SK-N-SH (cell line): Measurements from ENCODE around the gene TYK2. TPM values are rescaled to one million over a fixed set of nuclear protein-coding genes. Genes with fewer than 3 reads are reported as not detected.
"Not testable (repeated sequence)": the region's sequence is repeated elsewhere in the genome, so short reads cannot be mapped to it uniquely, and the experiment has no call there.

Experiments
- CTCF ChIA-PET: fragments of 300-600, 350-600 bp; formaldehyde crosslinking; extraction: SDS; loops from one replicate; lab custom pipeline; 2021; lab: Yijun Ruan, JAX
- POLR2A ChIA-PET: fragments of 350-600 bp; sonication (Branson Sonifier 250); formaldehyde crosslinking; extraction: SDS; loops from one replicate; lab custom pipeline; 2020; ENCODE audit warnings: antibody characterized with exemption, inconsistent platforms; lab: Yijun Ruan, JAX
- DNase-seq: peaks from one replicate; pipeline ENCODE4 v3.0.0; 2012
- H2AFZ ChIP-seq: fragments of 200-600 bp; sonication (generic); 2 replicates; pipeline ENCODE4 v1.8.1; 2016; ENCODE audit warnings: antibody characterized with exemption, mild to moderate bottlenecking, low read depth
- H3F3A ChIP-seq: fragments of 200-600 bp; sonication (generic); replicated peaks from 2 replicates; pipeline ENCODE3; 2016; ENCODE audit warnings: antibody characterized with exemption, mild to moderate bottlenecking; ENCODE audit not compliant: insufficient read depth
- H3K27ac ChIP-seq, 2 experiments: fragments of 200-500 bp in 1 of 2; fragments of 200-600 bp in 1 of 2; sonication (Bioruptor generic) in 1 of 2; sonication (generic), shearing (Covaris generic) in 1 of 2; 2 replicates each; pipeline versions ENCODE4 v1.5.1 to v1.6.1; 2014 to 2016; ENCODE audit warnings: low read depth in 2 of 2, inconsistent platforms in 1 of 2, low read length in 1 of 2, mild to moderate bottlenecking in 1 of 2, mixed read lengths in 1 of 2
- H3K27me3 ChIP-seq: fragments of 200-600 bp; sonication (generic), shearing (Covaris generic); 2 replicates; pipeline ENCODE4 v1.6.1; 2016; ENCODE audit warnings: mixed run types; ENCODE audit not compliant: insufficient read depth
- H3K36me3 ChIP-seq, 2 experiments: fragments of 200-500 bp in 1 of 2; fragments of 200-600 bp in 1 of 2; sonication (Bioruptor generic) in 1 of 2; sonication (generic) in 1 of 2; replicated peaks in 1 of 2; 2 replicates each; pipeline versions ENCODE3 to v1.5.1; 2014 to 2016; ENCODE audit warnings: low read length in 1 of 2, mild to moderate bottlenecking in 1 of 2; ENCODE audit not compliant: insufficient read depth in 2 of 2, control insufficient read depth in 1 of 2
- H3K4me1 ChIP-seq, 2 experiments: fragments of 200-500 bp in 1 of 2; fragments of 200-600 bp in 1 of 2; sonication (Bioruptor generic) in 1 of 2; sonication (generic), shearing (Covaris generic) in 1 of 2; 2 replicates each; pipeline versions ENCODE4 v1.5.1 to v1.6.1; 2014 to 2016; ENCODE audit warnings: low read depth in 1 of 2, low read length in 1 of 2, mixed run types in 1 of 2; ENCODE audit not compliant: insufficient read depth in 2 of 2, control insufficient read depth in 1 of 2
- H3K4me2 ChIP-seq: fragments of 200-600 bp; sonication (generic), shearing (Covaris generic); 2 replicates; pipeline ENCODE4 v1.6.1; 2017; ENCODE audit warnings: mixed run types
- H3K4me3 ChIP-seq, 2 experiments: fragments of 200-500 bp in 1 of 2; fragments of 200-600 bp in 1 of 2; sonication (Bioruptor generic) in 1 of 2; sonication (generic), shearing (Covaris generic) in 1 of 2; 2 replicates each; pipeline versions ENCODE4 v1.5.1 to v1.8.1; 2014 to 2016; ENCODE audit warnings: low read depth in 2 of 2, inconsistent platforms in 1 of 2, low read length in 1 of 2, mild to moderate bottlenecking in 1 of 2, mixed read lengths in 1 of 2, moderate library complexity in 1 of 2
- H3K79me2 ChIP-seq: fragments of 200-600 bp; sonication (generic); 2 replicates; pipeline ENCODE4 v1.8.1; 2017; ENCODE audit warnings: mild to moderate bottlenecking; ENCODE audit not compliant: insufficient read depth
- H3K9ac ChIP-seq: fragments of 200-600 bp; sonication (generic); 2 replicates; pipeline ENCODE4 v1.6.1; 2017; ENCODE audit warnings: mixed run types
- H3K9me2 ChIP-seq: fragments of 200-600 bp; sonication (generic); 2 replicates; pipeline ENCODE4 v1.6.1; 2017; ENCODE audit warnings: mixed run types
- H3K9me3 ChIP-seq: fragments of 200-600 bp; sonication (generic); 2 replicates; pipeline ENCODE4 v1.6.1; 2017; ENCODE audit warnings: mixed run types, mild to moderate bottlenecking, moderate library complexity
- H4K20me1 ChIP-seq: fragments of 200-600 bp; sonication (generic); 2 replicates; pipeline ENCODE4 v1.6.1; 2017; ENCODE audit warnings: mild to moderate bottlenecking, mixed run types; ENCODE audit not compliant: insufficient read depth
- CHD2 ChIP-seq: fragments of 150-350 bp; IDR thresholded peaks from 2 replicates; pipeline ENCODE4 v1.6.1; 2018; ENCODE audit warnings: low read length; ENCODE audit not compliant: partially characterized antibody
- EP300 ChIP-seq, 2 experiments: IDR thresholded peaks; 2 replicates each; pipeline versions ENCODE4 v1.4.0 to v1.6.1; 2012; ENCODE audit warnings: borderline replicate concordance in 1 of 2, low read depth in 1 of 2, low read length in 1 of 2
- EZH2phosphoT487 ChIP-seq: fragments of 200-600 bp; sonication (generic); IDR thresholded peaks from 2 replicates; pipeline ENCODE4 v1.6.1; 2017; ENCODE audit warnings: low read depth, mixed run types, mild to moderate bottlenecking, antibody characterized with exemption, moderate library complexity, borderline replicate concordance
- FOXM1 ChIP-seq: IDR thresholded peaks from 2 replicates; pipeline ENCODE4 v1.4.0; 2012; ENCODE audit warnings: low read depth, mild to moderate bottlenecking
- GABPA ChIP-seq: IDR thresholded peaks from 2 replicates; pipeline ENCODE4 v1.4.0; 2012; ENCODE audit warnings: low read depth, mild to moderate bottlenecking
- GATA2 ChIP-seq: sonication (generic); formaldehyde crosslinking; IDR thresholded peaks from 2 replicates; pipeline ENCODE4 v1.5.0; 2020; ENCODE audit warnings: mild to moderate bottlenecking, missing genetic modification reagents
- JUND ChIP-seq: IDR thresholded peaks from 2 replicates; pipeline ENCODE4 v1.4.0; 2012
- MEF2A ChIP-seq: IDR thresholded peaks from 2 replicates; pipeline ENCODE4 v1.4.0; 2012; ENCODE audit warnings: low read depth, borderline replicate concordance
- MXI1 ChIP-seq: IDR thresholded peaks from 2 replicates; pipeline ENCODE4 v1.6.1; 2012; ENCODE audit warnings: mild to moderate bottlenecking, low read depth, low read length, improper control_type of control experiment
- POLR2AphosphoS5 ChIP-seq: IDR thresholded peaks from 2 replicates; pipeline ENCODE4 v1.6.1; 2012; ENCODE audit warnings: low read depth, low read length
- RXRA ChIP-seq: IDR thresholded peaks from 2 replicates; pipeline ENCODE4 v1.4.0; 2012; ENCODE audit warnings: low read depth, mild to moderate bottlenecking, borderline replicate concordance
- SMC3 ChIP-seq: IDR thresholded peaks from 2 replicates; pipeline ENCODE4 v1.6.1; 2012; ENCODE audit warnings: low read depth, low read length, improper control_type of control experiment
- TAF1 ChIP-seq: IDR thresholded peaks from 2 replicates; pipeline ENCODE4 v1.6.1; 2012; ENCODE audit warnings: low read depth, mild to moderate bottlenecking, low read length, moderate library complexity, borderline replicate concordance
- TEAD4 ChIP-seq: IDR thresholded peaks from 2 replicates; pipeline ENCODE4 v1.4.0; 2012; ENCODE audit warnings: mild to moderate bottlenecking, borderline replicate concordance; ENCODE audit not compliant: insufficient read depth
- YY1 ChIP-seq: IDR thresholded peaks from 2 replicates; pipeline ENCODE4 v1.4.0; 2012; ENCODE audit warnings: low read depth, mild to moderate bottlenecking
- WGBS: methylation state at CpG from one replicate; pipeline ENCODE4 v1.1.6; 2017; ENCODE audit warnings: low lambda C conversion rate; 5-methylcytosine and 5-hydroxymethylcytosine counted together
- polyA plus RNA-seq, 3 experiments: library from polyadenylated mRNA; depleted of rRNA; stranded (reverse); fragments of >200 nt; gene quantifications; 2 replicates each; pipeline ENCODE4 v1.2.3, GENCODE V29; 2012
- TF ChIP-seq, protein P1 (sequence below): IDR thresholded peaks from 2 replicates; pipeline ENCODE4; 2012
- TF ChIP-seq, protein P2 (sequence below): IDR thresholded peaks from 2 replicates; pipeline ENCODE4 v1.6.1; 2012; ENCODE audit warnings: mild to moderate bottlenecking, low read depth, low read length, moderate library complexity

Gene TYK2
- polyA plus RNA-seq, 1 of the 3 experiments (the other 2 are of a cell fraction), result 44.6 TPM

DNA sequence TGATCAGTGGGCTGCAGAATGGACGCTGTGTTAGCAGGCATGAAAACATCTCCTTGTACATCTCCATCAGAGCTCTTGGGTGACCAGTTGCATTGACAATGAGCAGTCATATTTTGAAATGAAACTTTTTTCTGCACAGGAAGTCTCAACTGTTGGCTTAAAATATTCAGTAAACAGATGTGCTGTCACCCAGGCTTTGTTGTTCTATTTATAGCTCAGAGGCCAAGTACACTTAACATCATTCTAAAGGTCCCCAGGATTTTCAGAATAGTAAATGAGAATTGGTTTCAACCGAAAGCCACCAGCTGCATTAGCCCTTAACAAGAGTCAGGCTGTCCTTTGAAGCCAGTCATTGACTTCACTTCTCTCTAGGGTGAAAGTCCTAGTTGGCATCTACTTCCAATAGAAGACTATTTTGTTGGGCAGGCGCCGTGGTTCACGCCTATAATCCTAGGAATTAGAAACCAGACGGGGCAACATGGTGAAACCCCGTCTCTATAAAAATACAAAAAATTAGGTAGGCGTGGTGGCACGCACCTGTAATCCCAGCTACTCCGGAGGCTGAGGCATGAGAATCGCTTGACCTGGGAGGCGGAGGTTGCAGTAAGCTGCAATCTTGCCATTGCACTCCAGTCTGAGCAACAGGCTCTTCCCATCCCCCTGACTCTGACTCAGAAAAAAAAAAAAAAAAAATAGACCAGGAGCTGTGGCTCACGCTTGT is 32.0 kb upstream of the TYK2 start:
- Histone ChIP-seq H3K79me2 (no peaks in the 10 kb centered on the region), H4K20me1 (no peaks in the 10 kb centered on the region), H3K4me3 (no peak overlapping the region), H3K27me3 (0 out of 2 replicates have a peak, but pooled peaks cover 3% of the 10 kb centered on the region)
- TF ChIP-seq EZH2phosphoT487 (no peak), SMC3 (no peak), MXI1 (no peak), JUND (no peak), CHD2 (no peak), TEAD4 (no peak), EP300 (IDR thresholded peaks at IDR 0.05; ENCODE audit: borderline replicate concordance in 1 of 2, low read depth in 1 of 2, low read length in 1 of 2) (no peak), MEF2A (no peak), FOXM1 (no peak), RXRA (no peak), TAF1 (no peak), POLR2AphosphoS5 (no peak), GATA2 (CRISPR knock-in tag) (no peak), GABPA (no peak), YY1 (no peak)
- TF ChIP-seq, protein P1, sequence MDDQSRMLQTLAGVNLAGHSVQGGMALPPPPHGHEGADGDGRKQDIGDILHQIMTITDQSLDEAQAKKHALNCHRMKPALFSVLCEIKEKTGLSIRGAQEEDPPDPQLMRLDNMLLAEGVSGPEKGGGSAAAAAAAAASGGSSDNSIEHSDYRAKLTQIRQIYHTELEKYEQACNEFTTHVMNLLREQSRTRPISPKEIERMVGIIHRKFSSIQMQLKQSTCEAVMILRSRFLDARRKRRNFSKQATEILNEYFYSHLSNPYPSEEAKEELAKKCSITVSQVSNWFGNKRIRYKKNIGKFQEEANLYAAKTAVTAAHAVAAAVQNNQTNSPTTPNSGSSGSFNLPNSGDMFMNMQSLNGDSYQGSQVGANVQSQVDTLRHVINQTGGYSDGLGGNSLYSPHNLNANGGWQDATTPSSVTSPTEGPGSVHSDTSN, result no peak
- TF ChIP-seq, protein P2, sequence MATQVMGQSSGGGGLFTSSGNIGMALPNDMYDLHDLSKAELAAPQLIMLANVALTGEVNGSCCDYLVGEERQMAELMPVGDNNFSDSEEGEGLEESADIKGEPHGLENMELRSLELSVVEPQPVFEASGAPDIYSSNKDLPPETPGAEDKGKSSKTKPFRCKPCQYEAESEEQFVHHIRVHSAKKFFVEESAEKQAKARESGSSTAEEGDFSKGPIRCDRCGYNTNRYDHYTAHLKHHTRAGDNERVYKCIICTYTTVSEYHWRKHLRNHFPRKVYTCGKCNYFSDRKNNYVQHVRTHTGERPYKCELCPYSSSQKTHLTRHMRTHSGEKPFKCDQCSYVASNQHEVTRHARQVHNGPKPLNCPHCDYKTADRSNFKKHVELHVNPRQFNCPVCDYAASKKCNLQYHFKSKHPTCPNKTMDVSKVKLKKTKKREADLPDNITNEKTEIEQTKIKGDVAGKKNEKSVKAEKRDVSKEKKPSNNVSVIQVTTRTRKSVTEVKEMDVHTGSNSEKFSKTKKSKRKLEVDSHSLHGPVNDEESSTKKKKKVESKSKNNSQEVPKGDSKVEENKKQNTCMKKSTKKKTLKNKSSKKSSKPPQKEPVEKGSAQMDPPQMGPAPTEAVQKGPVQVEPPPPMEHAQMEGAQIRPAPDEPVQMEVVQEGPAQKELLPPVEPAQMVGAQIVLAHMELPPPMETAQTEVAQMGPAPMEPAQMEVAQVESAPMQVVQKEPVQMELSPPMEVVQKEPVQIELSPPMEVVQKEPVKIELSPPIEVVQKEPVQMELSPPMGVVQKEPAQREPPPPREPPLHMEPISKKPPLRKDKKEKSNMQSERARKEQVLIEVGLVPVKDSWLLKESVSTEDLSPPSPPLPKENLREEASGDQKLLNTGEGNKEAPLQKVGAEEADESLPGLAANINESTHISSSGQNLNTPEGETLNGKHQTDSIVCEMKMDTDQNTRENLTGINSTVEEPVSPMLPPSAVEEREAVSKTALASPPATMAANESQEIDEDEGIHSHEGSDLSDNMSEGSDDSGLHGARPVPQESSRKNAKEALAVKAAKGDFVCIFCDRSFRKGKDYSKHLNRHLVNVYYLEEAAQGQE, result no peak
- TF ChIP-seq, all 33 proteins: peak for 0
- Histone ChIP-seq H3K9me3 (no peaks in the 10 kb centered on the region), H3K4me1 (peaks cover 0 to 5% of the 10 kb centered on the region in 2 experiments; a peak in 1 of 4 replicates), H2AFZ (no peak overlapping the region), H3K36me3 (no peaks in the 10 kb centered on the region), H3K9ac (no peak overlapping the region), H3K9me2 (no peaks in the 10 kb centered on the region), H3K4me2 (no peak overlapping the region), H3K27ac (no peak overlapping the region), H3F3A (peaks cover 7% of the 10 kb centered on the region)
- no peak for DNase-seq
- CTCF ChIA-PET, result interaction anchor here (0.7 to 14.8 kb wide), 7 partner anchors 6 to 144 kb away, joined by 3 to 313 read pairs (median 3); partner anchors contain the start of genes CDC37 and PDE4A
- WGBS, result 62% methylated on average over 13 of the region's 13 CpGs
- POLR2A ChIA-PET, result no interaction called here

DNA sequence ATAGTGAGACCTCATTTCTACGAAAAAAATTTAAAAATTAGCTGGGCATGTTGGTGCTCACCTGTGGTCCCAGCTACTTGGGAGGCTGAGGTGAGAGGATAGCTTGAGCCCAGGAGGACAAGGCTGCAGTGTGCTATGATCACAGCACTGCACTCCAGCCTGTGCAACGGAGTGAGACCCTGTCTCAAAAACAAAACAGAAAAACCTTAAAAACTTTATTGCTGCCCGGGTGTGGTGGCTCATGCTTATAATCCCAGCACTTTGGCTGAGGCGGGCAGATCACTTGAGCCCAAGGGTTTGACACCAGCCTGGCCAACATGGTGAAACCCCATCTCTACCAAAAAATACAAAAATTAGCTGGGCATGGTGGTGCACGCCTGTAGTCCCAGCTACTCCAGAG is 30.9 kb upstream of the TYK2 start:
- H3K4me2 ChIP-seq, H4K20me1 ChIP-seq, H3K4me3 ChIP-seq, H3K27ac ChIP-seq, H3K27me3 ChIP-seq, H3K9me3 ChIP-seq, H3K79me2 ChIP-seq, H3K9me2 ChIP-seq, DNase-seq, POLR2A ChIA-PET, H3K4me1 ChIP-seq, H3F3A ChIP-seq, H2AFZ ChIP-seq, H3K36me3 ChIP-seq, H3K9ac ChIP-seq: not testable (repeated sequence)
- CTCF ChIA-PET, result interaction anchor here (14.8 kb wide), 1 partner anchor 8 kb away, joined by 313 read pairs; the partner anchor contains the start of gene PDE4A
- 36% methylated on average over 5 of the region's 5 CpGs for WGBS
